NT2/D1 (cell line): ENCODE measurements around the gene DCTN1.

ENCODE experiments used
- DNase-seq: peaks from one replicate; pipeline ENCODE4 v3.0.0-alpha.2; 2011; ENCODE audit warnings: low read depth, low spot score
- H3K27me3 ChIP-seq: 2 replicates; pipeline ENCODE4 v1.6.0; 2011; ENCODE audit warnings: mild to moderate bottlenecking; ENCODE audit not compliant: insufficient read length, insufficient read depth
- H3K36me3 ChIP-seq: 2 replicates; pipeline ENCODE4 v1.6.1; 2011; ENCODE audit warnings: mild to moderate bottlenecking, low read length, mixed read lengths; ENCODE audit not compliant: insufficient read depth, insufficient read length
- H3K4me1 ChIP-seq: 2 replicates; pipeline ENCODE4 v1.5.1; 2011; ENCODE audit not compliant: insufficient read depth, insufficient read length
- H3K4me3 ChIP-seq: 2 replicates; pipeline ENCODE4 v1.5.1; 2011; ENCODE audit warnings: low read depth; ENCODE audit not compliant: insufficient read length
- H3K9ac ChIP-seq: 2 replicates; pipeline ENCODE4 v1.6.0; 2011; ENCODE audit warnings: low read depth; ENCODE audit not compliant: insufficient read length
- H3K9me3 ChIP-seq: 2 replicates; pipeline ENCODE4 v1.5.1; 2011; ENCODE audit warnings: mild to moderate bottlenecking, low read length; ENCODE audit not compliant: insufficient read depth
- SUZ12 ChIP-seq: IDR thresholded peaks from 2 replicates; pipeline ENCODE4 v1.6.1; 2011; ENCODE audit not compliant: insufficient read length, insufficient read depth; ENCODE audit errors: extremely low read depth
- YY1 ChIP-seq: IDR thresholded peaks from 2 replicates; pipeline ENCODE4 v1.6.1; 2011; ENCODE audit not compliant: insufficient read length, insufficient read depth
- ZNF274 ChIP-seq: IDR thresholded peaks from 2 replicates; pipeline ENCODE4 v1.6.1; 2011; ENCODE audit warnings: mild to moderate bottlenecking, low read depth, low read length

Gene DCTN1

GRCh38 chr2:74391209-74391579 is 11.1 kb upstream of the DCTN1 start:
- Histone ChIP-seq H3K4me3 (peak overlapping the region; percentile 87), H3K9me3 (no peaks in the 10 kb centered on the region), H3K27me3 (no peaks in the 10 kb centered on the region), H3K4me1 (no peaks in the 10 kb centered on the region), H3K9ac (peak overlapping the region; percentile 81), H3K36me3 (peaks cover 17% of the 10 kb centered on the region)
- TF ChIP-seq YY1 (no peak), SUZ12 (no peak), ZNF274 (no peak)
- no peak for DNase-seq

DNA sequence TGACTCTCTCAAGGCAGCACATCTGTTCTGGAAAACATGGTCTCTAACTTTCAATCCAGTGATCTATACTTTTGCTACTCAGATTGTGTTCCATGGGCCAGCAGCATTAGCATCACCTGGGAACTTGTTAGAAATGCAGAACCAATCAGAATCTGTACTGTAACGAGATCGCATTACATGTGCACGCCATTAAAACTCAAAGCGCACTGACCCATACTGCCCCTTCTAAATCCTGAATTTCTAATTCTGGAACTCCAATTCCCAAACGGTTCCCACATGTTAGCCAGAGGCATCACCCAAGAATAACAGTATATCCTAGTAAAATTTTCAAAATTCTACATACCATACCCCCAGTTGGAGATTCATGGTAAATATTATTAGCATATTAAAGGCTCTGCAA is 10.5 kb upstream of the DCTN1 start:
- Histone ChIP-seq H3K4me1 (no peaks in the 10 kb centered on the region), H3K9me3 (no peaks in the 10 kb centered on the region), H3K9ac (no peak overlapping the region), H3K36me3 (peaks cover 23% of the 10 kb centered on the region), H3K27me3 (no peaks in the 10 kb centered on the region), H3K4me3 (peak overlapping the region; percentile 87)
- TF ChIP-seq YY1, result no peak
- DNase-seq, result no peak

- TF ChIP-seq SUZ12 (no peak), YY1 (no peak), ZNF274 (no peak)
- H3K4me1 ChIP-seq, result no peaks in the 10 kb centered on the region
- no peak for DNase-seq
- no peaks in the 10 kb centered on the region for H3K9me3 ChIP-seq
- H3K4me3 ChIP-seq, result no peak overlapping the region
- H3K27me3 ChIP-seq, result no peaks in the 10 kb centered on the region
- H3K9ac ChIP-seq, result no peak overlapping the region
- H3K36me3 ChIP-seq, result peaks cover 48% of the 10 kb centered on the region
These were observed 7.2 kb upstream of the DCTN1 start for GRCh38 chr2:74387346-74387745.

GRCh38 chr2:74385396-74385795 is 5.3 kb upstream of the DCTN1 start:
- TF ChIP-seq SUZ12 (no peak), YY1 (no peak), ZNF274 (no peak)
- H3K9me3 ChIP-seq, result no peaks in the 10 kb centered on the region
- H3K4me3 ChIP-seq, result no peak overlapping the region
- DNase-seq, result no peak
- no peak overlapping the region for H3K9ac ChIP-seq
- H3K36me3 ChIP-seq, result peaks cover 54% of the 10 kb centered on the region
- peaks cover 1% of the 10 kb centered on the region for H3K4me1 ChIP-seq
- H3K27me3 ChIP-seq, result no peaks in the 10 kb centered on the region

- no peak for DNase-seq
- H3K27me3 ChIP-seq, result no peaks in the 10 kb centered on the region
- no peaks in the 10 kb centered on the region for H3K9me3 ChIP-seq
- H3K4me1 ChIP-seq, result peaks cover 6% of the 10 kb centered on the region
- H3K9ac ChIP-seq, result no peak overlapping the region
- no peak for TF ChIP-seq YY1
- TF ChIP-seq ZNF274, result no peak
- TF ChIP-seq SUZ12, result no peak
- no peak overlapping the region for H3K4me3 ChIP-seq
- H3K36me3 ChIP-seq, result peaks cover 50% of the 10 kb centered on the region
These were observed 3.9 kb upstream of the DCTN1 start for GRCh38 chr2:74384051-74384450.

DNA sequence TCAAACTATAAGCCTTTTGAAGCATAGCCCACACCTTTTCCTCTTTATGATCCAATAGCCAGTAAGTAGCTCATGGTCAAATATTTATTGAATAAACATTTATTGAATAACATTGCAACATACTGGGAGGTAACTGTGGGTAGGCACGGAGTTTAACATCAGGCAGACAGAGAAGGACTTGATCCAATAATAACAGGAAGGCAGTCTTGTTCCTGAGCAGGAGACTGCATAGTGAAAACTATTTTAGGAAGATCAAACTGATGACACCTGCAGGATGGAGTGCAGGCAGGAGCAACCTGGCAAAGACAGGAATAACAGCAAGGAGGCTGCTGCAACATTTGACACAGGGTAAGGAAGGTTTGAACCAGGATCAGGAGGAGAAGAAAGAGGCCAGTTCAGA is 3.1 kb upstream of the DCTN1 start:
- Histone ChIP-seq H3K9ac (no peak overlapping the region), H3K36me3 (peaks cover 56% of the 10 kb centered on the region), H3K27me3 (no peaks in the 10 kb centered on the region), H3K9me3 (no peaks in the 10 kb centered on the region), H3K4me1 (peaks cover 9% of the 10 kb centered on the region), H3K4me3 (no peak overlapping the region)
- DNase-seq, result no peak
- TF ChIP-seq ZNF274 (no peak), SUZ12 (no peak), YY1 (no peak)

- Histone ChIP-seq H3K36me3 (peaks cover 66% of the 10 kb centered on the region), H3K27me3 (no peaks in the 10 kb centered on the region), H3K4me3 (no peak overlapping the region), H3K4me1 (peaks cover 9% of the 10 kb centered on the region), H3K9me3 (no peaks in the 10 kb centered on the region), H3K9ac (no peak overlapping the region)
- TF ChIP-seq YY1 (no peak), ZNF274 (no peak), SUZ12 (no peak)
- no peak for DNase-seq
These were observed 1.6 kb upstream of the DCTN1 start for GRCh38 chr2:74381751-74382150.

DNA sequence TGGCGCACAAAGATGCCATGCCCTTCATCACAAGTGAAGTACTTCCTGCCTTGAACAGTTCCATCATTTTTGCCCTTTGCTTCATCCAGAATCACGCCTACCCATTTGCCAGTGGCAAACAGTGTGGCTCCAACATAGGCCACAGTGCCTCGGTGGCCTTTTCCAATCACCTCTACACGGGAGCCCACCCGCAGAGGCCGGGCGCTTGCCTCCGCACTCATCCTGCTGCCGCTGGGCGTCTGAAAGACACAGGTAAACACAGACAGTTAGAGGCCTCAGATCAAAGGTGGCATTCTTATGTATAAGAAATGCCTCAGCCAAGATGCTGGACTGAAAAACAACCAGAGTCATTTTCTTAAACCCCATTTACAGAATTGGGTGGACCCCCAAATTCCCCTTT is 2.1 kb downstream of the DCTN1 start:
- no peak overlapping the region for H3K4me3 ChIP-seq
- peaks cover 61% of the 10 kb centered on the region for H3K36me3 ChIP-seq
- H3K27me3 ChIP-seq, result no peaks in the 10 kb centered on the region
- TF ChIP-seq SUZ12 (no peak), ZNF274 (no peak), YY1 (no peak)
- H3K4me1 ChIP-seq, result peaks cover 16% of the 10 kb centered on the region
- DNase-seq, result no peak
- no peak overlapping the region for H3K9ac ChIP-seq
- H3K9me3 ChIP-seq, result no peaks in the 10 kb centered on the region
